Lung microvascular endothelial cell (primary cell): ENCODE measurements around the gene SLC4A8. TPM values are rescaled to one million over a fixed set of nuclear protein-coding genes. Genes with fewer than 3 reads are reported as not detected.
A peak's percentile ranks its signal among the peaks of the same experiment; 100 is the strongest.
"Not testable (repeated sequence)": the region's sequence is repeated elsewhere in the genome, so short reads cannot be mapped to it uniquely, and the experiment has no call there.

Experiments
- DNase-seq, 2 donors: peaks; one replicate each; pipeline versions ENCODE4 v3.0.0 to v3.0.0-alpha.2; 2010; ENCODE audit warnings: low read depth in 2 of 2
- total RNA-seq: library from RNA; depleted of rRNA; stranded (reverse); fragments of >200 nt; gene quantifications from 2 replicates; pipeline ENCODE4 v1.2.1, GENCODE V29; 2014

Gene SLC4A8
- total RNA-seq, 1 donor from 2014 or later, result 0.60 TPM

DNA sequence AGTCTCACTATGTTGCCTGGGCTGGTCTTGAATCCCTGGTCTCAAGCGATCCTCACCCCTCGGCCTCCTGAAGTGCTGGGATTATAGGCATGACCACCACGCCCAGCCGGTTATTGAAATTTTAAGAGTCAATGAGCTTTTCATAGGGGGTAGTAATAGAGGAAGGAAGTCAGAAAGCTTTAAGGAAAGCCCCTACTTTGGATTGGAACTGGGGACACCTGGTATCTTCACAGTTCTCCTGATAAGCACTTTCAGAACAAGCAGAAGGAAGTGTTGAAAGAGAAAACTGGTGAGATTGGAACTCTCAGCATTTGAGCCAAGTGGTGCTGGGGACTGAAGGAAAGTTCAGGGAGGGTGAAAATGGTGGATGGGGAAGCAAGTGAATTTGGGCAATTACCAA, 5.1 kb downstream of the SLC4A8 start:
- no peak for DNase-seq

DNA sequence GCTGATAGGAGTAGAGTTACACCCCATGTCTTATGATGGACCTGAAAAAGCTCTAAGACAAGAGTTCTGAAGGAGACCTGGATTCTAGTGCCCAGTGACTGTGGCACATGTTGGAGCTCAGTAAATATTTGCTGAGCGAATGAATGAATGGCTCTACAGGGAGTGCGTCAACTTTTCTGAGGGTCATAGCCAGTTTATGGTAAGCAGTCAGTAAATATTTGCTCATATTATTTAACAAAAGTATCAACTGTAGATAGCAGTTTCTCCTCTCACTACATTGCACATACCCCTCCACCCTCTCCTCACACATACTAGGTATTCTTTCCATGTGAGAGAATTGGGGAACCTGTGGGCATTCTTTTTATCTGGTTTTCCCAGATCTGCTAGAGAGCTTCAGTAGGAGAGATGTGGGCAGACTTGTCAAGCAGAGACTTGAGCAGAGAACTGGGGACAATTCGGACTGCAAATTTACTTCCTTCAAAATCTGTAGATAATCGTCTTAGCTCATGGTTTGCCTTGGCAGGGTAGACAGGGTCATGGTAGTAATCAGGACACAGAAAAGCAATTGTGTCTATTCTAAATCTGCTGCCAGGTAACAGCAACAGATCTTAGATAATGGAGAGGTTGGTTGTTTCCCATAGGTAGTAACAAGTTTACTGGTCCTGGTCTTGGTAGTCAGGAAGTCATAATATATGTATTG, 5.7 kb downstream of the SLC4A8 start:
- no peak for DNase-seq

DNA sequence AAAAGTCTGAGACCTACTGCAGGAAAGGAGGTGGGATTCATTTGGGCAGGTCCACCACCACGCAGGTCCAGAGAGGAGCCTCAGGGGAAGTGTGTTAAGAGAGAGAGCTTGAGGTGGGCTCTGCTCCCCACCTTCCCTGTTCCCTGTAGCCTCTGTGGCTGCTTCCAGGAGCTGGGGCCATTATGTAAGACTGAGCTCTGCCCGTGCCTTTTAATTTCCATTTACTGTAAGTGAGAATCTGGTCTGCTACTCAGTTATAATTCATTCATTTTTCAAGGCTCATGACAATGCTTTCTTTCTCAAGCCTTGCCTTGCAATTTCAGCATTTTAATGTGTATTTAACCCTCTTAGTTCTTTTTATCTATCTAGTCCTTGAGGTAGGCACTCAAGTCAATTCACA, 8.3 kb downstream of the SLC4A8 start:
- DNase-seq, result no peak

DNA sequence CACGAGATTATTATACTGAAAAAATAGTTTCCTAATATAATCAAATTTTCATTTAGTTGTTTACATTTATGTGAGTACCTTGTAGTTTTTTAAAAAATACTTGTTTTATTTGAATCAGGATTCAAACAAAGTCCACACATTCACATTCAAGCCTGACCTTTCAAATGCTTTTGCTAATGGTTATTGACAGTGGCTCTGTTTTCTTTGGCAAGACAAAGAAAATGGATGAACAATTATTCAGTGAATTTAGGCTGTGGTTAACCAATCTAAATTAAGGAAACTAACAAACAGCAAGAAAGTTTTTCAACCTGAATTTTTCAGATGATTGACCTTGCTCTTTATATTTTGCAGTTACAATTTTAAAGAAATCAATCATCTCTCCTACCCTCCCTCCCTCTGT, 9.7 kb downstream of the SLC4A8 start:
- peak in 1 of 2 donors; percentile 56 for DNase-seq

DNA sequence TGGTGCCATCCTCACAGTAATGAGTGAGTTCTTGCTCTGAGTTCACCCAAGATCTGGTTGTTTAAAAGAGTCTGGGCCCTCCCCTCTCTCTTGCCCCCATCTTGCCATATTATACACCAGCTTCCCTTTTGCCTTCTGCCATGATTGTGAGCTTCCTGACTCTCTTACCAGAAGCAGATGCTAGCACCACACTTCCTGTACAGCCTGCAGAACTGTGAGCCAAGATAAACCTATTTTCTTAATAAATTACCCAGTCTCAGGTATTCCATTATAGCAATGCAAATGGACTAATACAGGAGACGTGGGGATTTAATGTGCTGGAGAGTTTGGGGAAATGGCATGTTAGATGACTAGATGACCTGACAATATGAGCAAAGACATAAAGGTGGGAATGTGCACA, 12.8 kb downstream of the SLC4A8 start:
- DNase-seq, result peak; percentile 49 to 54

DNA sequence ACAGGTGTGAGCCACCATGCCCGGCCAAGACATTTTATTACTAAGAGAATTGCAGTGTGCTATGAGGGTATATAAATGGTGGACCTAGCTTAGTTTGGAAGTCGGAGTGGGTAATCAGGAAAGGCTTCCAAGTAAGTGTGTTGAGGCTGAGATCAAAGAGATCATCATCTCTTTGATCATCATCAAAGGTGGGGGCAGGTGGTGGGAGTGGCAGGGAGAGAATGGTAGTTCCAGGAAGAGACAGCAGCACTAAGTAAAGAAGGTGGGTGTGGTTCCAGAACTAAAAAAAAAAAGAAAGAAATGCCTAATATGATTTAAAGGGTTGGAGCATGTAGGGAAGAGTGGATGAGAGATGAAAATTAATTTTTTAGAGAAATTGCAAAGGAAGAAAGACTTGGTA, 14.7 kb downstream of the SLC4A8 start:
- no peak for DNase-seq

DNA sequence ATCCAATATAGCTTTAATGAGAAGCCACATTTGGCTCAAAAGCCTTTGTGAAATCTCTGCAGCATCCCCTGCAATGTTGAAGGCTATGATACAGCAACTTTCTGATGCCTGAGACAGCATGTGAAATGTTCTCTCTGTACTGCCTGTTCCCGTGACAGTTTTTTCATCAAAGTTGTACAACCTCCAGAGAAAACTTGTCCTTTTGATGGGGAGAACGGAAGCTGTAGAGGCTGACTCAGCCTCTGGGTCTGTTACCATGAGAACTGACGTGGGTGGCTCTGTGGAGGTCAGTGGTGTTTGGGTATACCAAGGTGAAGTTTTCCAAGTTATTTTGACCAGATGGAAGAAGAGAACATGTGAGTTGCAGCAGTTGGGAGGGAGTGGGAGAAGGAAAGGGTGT, 17.0 kb downstream of the SLC4A8 start:
- DNase-seq, result peak in 1 of 2 donors; percentile 86

DNA sequence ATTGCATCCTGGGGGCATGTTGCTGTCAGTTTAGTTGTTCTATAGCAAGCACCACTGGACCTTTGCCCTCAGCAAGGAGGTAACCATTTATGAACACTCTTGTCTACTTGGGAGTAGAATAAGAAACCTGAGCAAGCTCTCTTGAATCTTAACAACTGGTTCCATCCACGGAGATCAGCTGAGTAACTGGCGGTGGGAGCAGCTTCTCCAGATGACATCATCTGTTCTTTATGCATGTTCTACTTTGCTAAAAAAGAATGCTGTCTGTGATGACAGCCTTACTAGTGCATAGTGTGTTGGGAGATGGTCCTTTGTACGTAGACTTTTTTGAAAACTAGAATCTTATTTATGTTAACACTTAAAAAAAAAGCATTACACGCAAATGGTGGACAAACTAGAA, 17.7 kb downstream of the SLC4A8 start:
- peak in 1 of 2 donors; percentile 44 for DNase-seq

DNA sequence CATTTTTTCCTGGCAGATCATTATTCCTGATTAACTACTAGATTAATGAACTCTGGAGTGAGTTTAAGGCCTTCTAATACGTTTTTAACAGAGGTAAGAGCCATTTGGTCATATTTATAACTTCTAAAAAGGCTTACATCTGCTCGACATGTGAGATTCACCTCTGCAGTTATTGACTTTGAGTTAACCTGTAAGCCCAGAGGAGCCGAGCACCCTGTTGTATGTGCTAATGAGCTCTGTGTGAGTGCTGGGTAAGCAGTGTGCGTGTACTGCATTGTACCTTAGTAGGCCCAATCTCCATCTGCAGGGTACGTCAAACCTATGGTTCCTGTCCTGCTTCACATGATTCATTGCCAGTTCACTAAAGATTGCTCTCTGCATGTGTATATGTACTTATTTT, 18.9 kb downstream of the SLC4A8 start:
- no peak for DNase-seq

DNA sequence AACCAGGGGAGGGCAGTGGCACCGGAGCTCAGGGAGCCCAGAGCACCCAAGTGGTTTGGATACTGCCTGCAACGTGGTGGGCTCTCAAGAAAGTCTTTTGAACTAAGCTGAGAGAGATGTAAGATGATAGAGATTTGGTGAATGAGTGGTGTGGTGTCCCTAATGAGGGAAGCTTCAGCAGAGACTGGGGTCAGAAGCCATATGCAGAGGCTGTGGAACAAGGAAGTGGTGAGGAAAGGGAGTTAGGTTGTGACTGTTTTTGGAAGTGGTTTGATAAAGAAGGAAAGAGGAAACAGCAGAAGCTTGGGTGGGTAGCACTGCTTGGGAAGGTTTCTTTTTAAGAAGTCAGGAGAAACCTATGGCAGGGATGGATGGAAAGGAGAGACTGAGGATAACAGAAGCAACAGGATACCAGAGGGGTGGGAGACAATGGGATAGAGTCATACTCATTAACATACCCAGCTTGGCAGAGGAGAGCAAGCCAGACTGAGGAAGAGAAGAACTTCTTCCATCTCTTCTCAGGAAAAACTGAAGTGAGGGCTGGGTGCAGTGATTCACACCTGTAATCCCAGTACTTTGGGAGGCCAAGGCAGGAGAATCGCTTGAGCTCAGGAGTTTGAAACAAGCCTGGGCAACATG, 24.1 kb downstream of the SLC4A8 start:
- no peak for DNase-seq

DNA sequence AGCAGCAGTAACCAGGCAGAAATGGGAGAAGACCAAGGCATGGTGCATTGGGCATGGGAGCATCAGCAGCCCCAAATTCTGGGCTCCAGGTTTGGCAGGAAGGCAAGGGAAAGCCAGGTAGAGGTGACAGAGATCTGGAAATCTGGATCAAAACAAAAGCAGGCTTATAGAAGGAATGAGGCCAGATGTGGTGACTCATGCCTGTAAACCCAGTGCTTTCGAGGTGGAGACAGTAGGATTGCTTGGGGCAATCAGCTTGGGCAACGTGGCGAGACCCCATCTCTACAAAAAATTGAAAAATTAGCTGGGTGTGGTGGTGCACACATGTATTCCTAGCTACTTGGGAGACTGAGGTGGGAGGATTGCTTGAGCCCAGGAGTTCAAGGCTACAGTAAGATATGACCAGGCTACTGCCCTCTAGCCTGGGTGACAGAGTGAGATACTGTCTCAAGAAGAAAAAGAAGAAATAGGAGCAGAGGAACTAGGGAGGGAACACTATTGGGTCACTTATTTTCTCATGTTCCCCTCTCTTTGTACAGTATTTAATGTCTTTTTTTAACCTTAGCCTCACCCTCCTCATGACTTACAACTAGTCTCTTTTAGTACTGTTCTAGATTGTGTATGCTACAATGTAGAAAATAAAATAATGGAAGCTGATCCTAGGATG, 25.1 kb downstream of the SLC4A8 start:
- no peak for DNase-seq

DNA sequence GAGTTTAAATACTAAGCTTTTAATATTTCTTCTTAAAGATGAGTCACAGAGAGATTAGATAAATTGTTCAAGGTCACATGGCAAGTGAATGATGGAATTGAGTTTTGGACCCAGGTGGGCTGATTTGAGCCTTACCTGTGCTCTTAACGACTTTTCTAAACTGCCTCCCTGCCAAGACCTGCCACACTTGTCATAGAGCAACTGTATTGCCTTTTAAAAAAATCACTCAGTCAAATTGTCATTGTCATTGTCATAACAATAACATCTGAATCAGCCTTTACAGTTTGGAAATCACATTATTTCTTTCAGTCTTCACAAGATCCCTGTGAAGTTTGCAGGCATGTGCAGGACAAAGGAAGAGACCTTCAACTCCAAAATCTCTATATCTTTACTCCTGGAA, 25.7 kb downstream of the SLC4A8 start:
- no peak for DNase-seq

DNA sequence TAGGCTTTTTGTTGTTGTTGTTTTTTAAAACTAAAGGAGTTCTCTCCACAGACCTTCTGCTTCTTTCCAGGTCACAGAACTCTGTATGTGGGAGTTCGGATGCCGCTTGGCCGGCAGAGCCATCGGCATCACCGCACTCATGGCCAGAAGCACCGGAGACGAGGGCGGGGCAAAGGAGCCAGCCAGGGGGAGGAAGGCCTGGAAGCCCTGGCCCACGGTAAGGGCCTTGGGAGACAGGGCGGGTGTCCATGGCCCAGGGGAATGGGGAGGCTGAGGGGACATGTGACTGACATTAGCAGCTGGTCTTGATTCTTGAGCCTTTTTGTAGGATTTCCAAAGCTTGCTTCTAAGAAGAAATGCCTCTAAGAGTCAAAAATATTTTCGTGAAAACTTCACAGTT, 26.2 kb downstream of the SLC4A8 start:
- no peak for DNase-seq

DNA sequence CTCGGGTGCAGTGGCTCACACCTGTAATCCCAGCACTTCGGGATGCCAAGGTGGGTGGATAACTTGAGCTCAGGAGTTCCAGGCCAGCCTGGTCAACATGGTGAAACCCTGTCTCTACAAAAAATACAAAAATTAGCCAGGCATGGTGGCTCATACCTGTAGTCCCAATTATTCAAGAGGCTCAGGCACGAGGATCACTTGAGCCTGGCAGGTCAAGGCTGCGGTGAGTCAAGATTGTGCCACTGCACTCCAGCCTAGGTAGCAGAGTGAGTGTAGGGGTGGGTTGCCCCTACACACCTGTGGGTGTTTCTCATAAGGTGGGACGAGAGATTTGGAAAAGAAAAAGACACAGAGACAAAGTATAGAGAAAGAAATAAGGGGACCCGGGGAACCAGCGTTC, 29.4 kb downstream of the SLC4A8 start:
- not testable (repeated sequence) for DNase-seq

DNA sequence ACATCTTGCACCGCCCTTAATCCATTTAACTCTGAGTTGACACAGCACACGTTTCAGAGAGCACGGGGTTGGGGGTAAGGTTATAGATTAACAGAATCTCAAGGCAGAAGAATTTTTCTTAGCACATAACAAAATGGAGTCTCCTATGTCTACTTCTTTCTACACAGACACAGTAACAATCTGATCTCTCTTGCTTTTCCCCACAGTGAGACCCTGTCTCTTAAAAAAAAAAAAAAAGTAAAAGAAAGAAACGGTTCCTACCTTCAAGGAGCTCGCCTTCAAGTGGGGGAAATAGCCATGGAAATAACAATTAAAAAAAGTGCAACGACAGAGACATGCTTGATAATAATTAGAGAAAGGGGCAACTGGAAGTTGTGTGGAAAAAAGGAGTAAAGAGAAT, 30.4 kb downstream of the SLC4A8 start:
- DNase-seq, result not testable (repeated sequence)

DNA sequence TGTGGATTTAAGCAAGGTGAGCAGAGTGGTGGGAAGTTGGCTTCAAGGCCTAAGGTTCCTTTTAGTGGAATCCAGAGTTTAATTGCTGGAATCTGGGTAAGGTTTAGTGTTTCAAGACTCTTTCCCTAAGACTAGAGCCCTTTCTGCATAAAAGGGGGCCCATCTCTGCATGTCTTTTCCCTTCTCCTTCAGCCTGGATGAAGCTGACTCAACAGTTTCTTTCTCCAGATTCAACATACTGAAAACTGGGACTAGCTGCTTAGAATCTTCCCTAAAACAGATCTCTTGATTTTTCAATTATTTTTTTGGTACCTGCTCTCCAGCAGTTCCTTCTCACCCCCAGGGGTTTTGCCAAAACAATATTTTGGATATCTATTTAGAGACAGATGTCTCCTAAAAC, 34.0 kb downstream of the SLC4A8 start:
- DNase-seq, result no peak

DNA sequence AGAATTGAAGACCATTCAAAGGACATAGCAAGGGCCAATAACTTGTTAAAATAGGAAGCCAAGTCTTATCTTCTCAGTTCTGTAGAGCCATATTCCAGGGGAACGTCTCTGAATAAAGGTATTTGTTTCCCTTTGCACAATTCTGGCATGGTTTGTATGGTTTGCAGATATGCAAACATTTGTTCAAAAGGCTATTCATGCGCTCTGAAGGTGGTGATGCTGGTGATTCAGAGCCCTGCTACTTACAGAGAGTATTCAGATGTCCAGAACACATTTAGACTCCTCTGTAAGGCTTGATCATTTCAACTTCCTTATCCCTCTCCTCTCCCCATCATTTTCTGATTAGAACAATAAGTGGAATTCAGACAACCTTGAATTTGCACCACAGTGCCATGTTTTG, 35.9 kb downstream of the SLC4A8 start:
- no peak for DNase-seq

DNA sequence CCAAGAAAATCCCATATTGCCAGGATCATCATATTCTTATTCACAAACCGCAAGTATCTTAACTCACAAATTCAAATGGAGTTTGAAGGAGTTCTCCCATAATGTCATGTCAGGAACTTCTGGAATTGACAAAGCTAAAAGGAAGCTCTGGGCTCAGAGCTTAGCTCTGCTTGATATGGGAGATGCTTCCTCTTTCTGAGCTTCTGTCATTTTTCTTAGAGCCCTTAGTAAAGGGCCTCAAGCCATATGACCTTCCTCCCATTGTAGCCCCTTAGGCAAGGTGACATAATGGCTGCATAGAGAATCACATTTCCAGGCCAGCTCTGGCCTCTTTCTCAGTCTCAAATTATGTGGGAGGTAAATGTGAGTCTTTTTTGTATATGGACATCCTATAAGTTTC, 40.9 kb downstream of the SLC4A8 start:
- DNase-seq, result no peak

DNA sequence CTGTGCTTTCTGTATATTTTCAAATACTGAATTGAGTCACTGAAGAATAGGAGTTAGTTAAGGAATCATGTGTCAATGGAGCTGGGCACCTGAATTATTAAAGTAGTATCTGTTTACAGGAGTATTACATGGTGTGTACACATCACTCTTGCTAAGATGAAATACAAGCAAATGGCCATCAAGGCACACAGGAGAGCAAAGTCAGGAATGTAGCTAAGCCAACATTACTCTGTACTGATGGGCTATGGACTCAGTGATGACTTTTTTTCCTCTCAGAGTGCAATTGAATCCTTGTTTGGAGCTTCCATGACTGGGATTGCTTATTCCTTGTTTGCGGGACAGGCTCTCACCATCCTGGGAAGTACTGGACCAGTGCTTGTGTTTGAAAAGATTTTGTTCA, 45.5 kb downstream of the SLC4A8 start:
- DNase-seq, result no peak

DNA sequence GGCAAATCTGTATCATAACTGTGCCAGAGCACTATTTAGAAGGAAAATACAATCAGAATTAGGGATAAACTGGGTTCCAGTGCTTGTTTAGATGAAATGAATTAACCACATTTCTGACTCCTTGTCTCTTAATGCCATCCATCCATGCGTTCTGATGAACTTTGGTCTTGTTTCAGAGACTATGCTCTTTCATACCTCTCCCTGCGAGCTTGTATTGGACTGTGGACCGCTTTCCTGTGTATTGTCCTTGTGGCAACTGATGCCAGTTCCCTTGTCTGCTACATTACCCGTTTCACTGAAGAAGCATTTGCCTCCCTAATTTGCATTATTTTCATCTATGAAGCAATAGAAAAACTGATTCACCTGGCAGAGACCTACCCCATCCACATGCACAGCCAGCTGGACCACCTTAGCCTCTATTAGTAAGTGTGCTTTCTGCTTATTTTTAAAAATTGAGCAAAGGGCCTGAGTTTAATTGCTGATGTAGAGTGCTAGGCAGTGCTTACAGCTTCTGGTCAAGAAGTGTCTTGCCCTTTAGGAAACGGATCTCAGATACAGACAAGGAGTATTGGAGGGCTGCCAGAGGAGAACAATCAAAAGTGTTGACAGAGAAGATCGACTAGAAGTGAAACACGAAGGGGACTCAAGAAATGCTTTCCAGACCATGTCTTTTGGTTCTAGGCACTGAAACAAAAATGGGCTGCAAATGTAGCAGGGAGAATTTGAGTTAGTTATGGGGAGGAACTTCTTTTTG, 46.7 kb downstream of the SLC4A8 start:
- DNase-seq, result peak in 1 of 2 donors; percentile 78

DNA sequence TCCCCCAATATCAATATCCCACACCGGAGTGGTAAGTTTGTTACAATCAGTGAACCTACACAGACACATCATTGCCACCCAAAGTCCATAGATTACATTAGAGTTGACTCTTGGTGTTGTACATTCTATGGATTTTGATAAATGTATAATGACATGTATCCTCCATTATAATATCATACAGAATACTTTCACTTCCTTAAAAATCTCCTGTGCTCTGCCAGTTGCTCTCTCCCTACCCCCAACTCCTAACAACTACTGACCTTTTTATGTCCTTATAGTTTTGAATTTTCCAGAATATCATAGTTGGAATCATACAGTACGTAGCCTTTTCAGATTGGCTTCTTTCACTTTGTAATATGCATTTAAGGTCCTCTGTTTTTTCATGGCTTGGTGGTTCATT, 48.4 kb downstream of the SLC4A8 start:
- DNase-seq, result no peak

DNA sequence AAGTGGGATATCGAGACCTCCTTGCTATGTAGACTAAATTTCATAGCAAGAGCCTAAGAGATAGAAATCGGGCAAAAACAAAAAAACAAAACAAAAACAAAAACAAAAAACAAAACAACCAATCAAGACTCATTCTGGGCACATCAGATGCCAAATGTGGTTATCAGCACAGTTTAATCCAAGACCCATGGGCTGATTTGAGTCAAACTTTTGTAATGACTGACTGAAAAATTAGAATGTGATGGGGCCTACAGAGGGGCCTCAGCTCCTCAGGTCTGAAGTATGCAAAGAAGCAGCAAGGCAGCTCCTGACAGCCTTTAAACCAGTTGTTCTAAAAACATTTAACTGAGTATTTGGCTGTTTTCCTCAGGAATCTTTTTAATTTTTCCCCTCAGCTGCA, 49.3 kb downstream of the SLC4A8 start:
- DNase-seq, result no peak
